Testis (tissue), 3 donors: ENCODE measurements around the gene GPBP1. TPM values are rescaled to one million over a fixed set of nuclear protein-coding genes. Genes with fewer than 3 reads are reported as not detected.

Experiments used
- DNase-seq: peaks from one replicate; pipeline ENCODE4 v3.0.0-alpha.2; 2019
- H3K27ac ChIP-seq, 2 donors: fragments of 200-600 bp; sonication (generic); one replicate each; pipeline ENCODE4 v1.5.1; 2019
- H3K27me3 ChIP-seq: fragments of 200-600 bp; sonication (generic); one replicate; pipeline ENCODE4 v1.5.1; 2019
- H3K36me3 ChIP-seq: fragments of 200-600 bp; sonication (generic); one replicate; pipeline ENCODE4 v1.5.1; 2017; ENCODE audit warnings: low read depth; ENCODE audit errors: missing control alignments
- H3K4me1 ChIP-seq: fragments of 200-600 bp; sonication (generic); one replicate; pipeline ENCODE4 v1.5.1; 2019
- H3K4me3 ChIP-seq, 2 donors: fragments of 200-600 bp; sonication (generic); one replicate each; pipeline ENCODE4 v1.5.1; 2017 to 2019
- H3K9me3 ChIP-seq: fragments of 200-600 bp; sonication (generic); one replicate; pipeline ENCODE4 v1.5.1; 2017
- POLR2A ChIP-seq: fragments of 450-650 bp; IDR thresholded peaks from one replicate; pipeline ENCODE4 v1.6.1; 2017; ENCODE audit warnings: antibody characterized with exemption, mild to moderate bottlenecking, moderate library complexity
- WGBS, 2 donors: methylation state at CpG; one replicate each; pipeline ENCODE4 v1.1.5; 2018; 5-methylcytosine and 5-hydroxymethylcytosine counted together
- intact Hi-C: fragments of 100-400 bp; cut with DNase I; formaldehyde crosslinking; loops from one replicate; pipeline ENCODE4 v1.15.1; 2023; ENCODE audit warnings: low total_unique reads
- polyA plus RNA-seq: library from polyadenylated mRNA; stranded (reverse); fragments of 350-450 nt; fragmentation: Illumina TruSeq; extraction: RNeasy Lipid Tissue Mini Kit (QIAGEN cat#74804); gene quantifications from one replicate; pipeline ENCODE4 v1.2.3, GENCODE V29; 2014; ENCODE audit warnings: low read depth, low replicate concordance; ENCODE audit not compliant: insufficient read depth
- total RNA-seq, 2 donors: library from RNA; depleted of rRNA; stranded (reverse); fragments of >200 nt; gene quantifications; one replicate each; pipeline ENCODE4 v1.2.3, GENCODE V29; 2016
- TF ChIP-seq, protein P1 (sequence below), 3 experiments: fragments of 450-650 bp in 2 of 3; fragments of 200-600 bp in 1 of 3; sonication (generic) in 1 of 3; IDR thresholded peaks; one replicate each; pipeline ENCODE4 v1.5.1; 2016 to 2019; ENCODE audit warnings: antibody characterized with exemption in 3 of 3, mild to moderate bottlenecking in 2 of 3, moderate library complexity in 1 of 3

GPBP1 gene
- total and polyA plus RNA-seq, 3 donors from 2014 or later = 109 to 167 (median 137) TPM

DNA sequence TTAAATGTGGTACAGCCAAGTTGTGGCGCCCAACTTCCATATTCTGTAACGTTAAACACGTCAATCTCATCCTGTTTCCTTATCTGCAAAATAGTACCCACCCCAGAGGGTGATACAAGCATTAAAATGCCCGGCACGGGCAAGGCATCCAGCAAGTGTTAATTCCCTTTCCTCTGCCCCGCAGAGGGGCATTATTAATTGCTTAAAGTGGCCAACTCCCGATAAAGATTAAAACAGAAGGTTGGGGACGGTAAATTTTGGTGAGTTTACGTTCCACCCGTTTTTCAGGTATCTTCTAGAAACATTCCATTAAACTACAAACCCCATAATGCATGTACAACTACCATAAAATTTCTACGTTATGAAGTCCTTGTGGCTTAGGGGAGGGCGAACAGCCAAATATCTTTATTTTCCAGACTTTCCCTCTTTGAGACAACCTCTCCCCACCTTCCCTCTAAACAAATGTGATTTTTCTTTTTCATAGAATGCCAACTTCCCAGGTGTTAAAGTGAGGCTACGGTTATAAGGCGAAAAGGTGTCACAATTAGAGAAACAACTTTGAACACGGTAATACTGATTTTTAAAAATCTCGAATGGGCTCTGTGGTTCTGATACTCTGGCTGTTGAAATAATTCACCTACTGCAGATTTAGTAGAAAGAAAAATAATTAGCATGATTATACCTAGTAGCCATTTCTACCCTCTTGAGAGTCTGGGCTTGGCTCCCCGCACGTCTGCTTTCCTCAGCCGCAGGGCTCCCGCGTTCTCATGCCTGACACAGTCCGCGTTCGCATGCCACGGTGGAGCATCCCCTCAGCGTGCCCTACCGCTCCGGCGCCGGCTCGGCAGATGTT lies 1.2 kb upstream of the GPBP1 start:
- H3K27ac ChIP-seq = peak overlapping the region; percentile 100
- H3K36me3 ChIP-seq = no peaks in the 10 kb centered on the region
- H3K27me3 ChIP-seq = no peaks in the 10 kb centered on the region
- intact Hi-C loops = no loop called here
- TF ChIP-seq, protein P1, sequence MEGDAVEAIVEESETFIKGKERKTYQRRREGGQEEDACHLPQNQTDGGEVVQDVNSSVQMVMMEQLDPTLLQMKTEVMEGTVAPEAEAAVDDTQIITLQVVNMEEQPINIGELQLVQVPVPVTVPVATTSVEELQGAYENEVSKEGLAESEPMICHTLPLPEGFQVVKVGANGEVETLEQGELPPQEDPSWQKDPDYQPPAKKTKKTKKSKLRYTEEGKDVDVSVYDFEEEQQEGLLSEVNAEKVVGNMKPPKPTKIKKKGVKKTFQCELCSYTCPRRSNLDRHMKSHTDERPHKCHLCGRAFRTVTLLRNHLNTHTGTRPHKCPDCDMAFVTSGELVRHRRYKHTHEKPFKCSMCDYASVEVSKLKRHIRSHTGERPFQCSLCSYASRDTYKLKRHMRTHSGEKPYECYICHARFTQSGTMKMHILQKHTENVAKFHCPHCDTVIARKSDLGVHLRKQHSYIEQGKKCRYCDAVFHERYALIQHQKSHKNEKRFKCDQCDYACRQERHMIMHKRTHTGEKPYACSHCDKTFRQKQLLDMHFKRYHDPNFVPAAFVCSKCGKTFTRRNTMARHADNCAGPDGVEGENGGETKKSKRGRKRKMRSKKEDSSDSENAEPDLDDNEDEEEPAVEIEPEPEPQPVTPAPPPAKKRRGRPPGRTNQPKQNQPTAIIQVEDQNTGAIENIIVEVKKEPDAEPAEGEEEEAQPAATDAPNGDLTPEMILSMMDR (IDR thresholded peaks at IDR 0.05) = no peak
- no peak for TF ChIP-seq POLR2A
- 1% methylated on average over 31 of the region's 31 CpGs for WGBS, 2 donors
- no peaks in the 10 kb centered on the region for H3K9me3 ChIP-seq
- peak overlapping the region; percentile 77 to 93 for H3K4me3 ChIP-seq
- peaks cover 4% of the 10 kb centered on the region for H3K4me1 ChIP-seq
- peak; percentile 74 for DNase-seq

DNA sequence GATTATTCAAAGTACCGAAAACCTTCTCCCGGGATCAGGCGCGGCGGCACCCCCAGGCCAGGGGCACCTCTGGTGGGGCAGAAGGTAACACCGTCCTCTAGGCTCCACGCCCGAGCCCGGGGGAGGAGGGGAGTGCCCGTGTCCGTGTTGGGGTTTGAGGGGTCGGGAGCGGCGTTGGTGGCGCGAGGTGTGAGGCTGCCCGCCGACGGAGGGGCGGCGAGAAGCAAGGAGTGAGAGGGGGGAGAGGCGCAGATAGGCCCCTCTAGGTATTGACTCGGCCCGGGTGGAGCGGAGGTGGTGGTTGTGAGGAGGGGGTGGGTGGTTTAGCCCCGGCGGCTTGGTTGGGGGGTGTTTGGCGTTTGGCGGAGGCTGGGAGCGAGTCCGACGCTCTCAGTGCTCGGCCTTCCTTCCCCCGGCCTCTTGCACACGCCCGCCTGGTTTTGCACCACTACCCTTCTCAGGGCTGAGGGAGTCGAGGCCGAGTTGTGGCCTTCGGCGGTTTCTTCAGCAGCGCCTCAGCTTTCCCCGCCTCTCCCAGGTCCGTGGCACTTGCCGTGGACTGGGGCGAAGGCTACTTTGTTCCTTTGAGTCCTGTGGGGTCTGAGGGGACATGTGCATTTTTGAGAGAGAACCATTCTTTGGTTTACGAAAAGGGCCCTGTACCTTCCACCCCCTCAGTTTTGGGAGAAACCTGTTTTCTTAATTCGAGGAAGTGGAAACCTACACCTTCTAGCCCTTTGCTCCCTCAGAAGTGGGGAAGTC lies 450 bp downstream of the GPBP1 start:
- Histone ChIP-seq H3K27me3 (no peaks in the 10 kb centered on the region), H3K9me3 (no peaks in the 10 kb centered on the region), H3K36me3 (no peaks in the 10 kb centered on the region), H3K27ac (peak overlapping the region; percentile 100), H3K4me3 (peak overlapping the region; percentile 77 to 93), H3K4me1 (peaks cover 16% of the 10 kb centered on the region)
- intact Hi-C loops = no loop called here
- DNase-seq = peak; percentile 43
- WGBS, 2 donors = 1 to 2% methylated on average over 24 to 46 of the region's 47 CpGs
- TF ChIP-seq, protein P1 (IDR thresholded peaks at IDR 0.05) = no peak
- TF ChIP-seq POLR2A = no peak

DNA sequence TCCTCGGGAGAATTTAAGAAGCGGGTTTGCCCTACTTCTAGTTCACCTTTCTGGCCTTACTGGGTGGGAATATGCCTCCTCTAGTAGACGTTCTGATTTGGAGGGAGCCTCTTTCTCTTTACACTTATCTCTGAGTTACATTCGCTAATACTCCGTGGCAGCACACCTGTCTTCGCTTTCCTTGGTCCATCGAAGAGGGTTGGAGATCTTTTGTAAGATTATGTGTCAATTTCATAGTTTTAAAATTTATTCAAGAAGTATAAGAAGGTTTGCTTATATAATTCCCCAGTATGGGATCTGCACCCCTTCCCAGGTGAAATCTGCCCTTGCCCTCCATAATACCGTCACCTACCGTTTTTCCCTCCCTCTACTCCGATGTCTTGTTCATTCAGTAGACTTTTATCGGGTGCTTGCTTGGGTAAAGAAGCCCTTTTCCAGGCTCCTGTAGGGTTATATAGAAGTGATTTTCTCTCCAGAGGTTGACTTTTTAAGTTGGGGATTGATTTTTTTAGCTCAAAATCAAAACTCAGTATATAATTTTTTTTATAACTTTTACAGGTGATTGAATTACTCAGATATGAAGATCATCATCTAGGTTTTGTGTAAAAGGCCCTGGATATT lies 1.1 kb downstream of the GPBP1 start:
- peaks cover 23% of the 10 kb centered on the region for H3K4me1 ChIP-seq
- H3K9me3 ChIP-seq = no peaks in the 10 kb centered on the region
- intact Hi-C loops = no loop called here
- no peaks in the 10 kb centered on the region for H3K36me3 ChIP-seq
- H3K27ac ChIP-seq = peak overlapping the region; percentile 100
- WGBS, 2 donors = 0 to 1% methylated on average over 11 of the region's 11 CpGs
- H3K27me3 ChIP-seq = no peaks in the 10 kb centered on the region
- DNase-seq = no peak
- H3K4me3 ChIP-seq = peak overlapping the region; percentile 77 to 93
- TF ChIP-seq, protein P1 (IDR thresholded peaks at IDR 0.05) = no peak
- no peak for TF ChIP-seq POLR2A

DNA sequence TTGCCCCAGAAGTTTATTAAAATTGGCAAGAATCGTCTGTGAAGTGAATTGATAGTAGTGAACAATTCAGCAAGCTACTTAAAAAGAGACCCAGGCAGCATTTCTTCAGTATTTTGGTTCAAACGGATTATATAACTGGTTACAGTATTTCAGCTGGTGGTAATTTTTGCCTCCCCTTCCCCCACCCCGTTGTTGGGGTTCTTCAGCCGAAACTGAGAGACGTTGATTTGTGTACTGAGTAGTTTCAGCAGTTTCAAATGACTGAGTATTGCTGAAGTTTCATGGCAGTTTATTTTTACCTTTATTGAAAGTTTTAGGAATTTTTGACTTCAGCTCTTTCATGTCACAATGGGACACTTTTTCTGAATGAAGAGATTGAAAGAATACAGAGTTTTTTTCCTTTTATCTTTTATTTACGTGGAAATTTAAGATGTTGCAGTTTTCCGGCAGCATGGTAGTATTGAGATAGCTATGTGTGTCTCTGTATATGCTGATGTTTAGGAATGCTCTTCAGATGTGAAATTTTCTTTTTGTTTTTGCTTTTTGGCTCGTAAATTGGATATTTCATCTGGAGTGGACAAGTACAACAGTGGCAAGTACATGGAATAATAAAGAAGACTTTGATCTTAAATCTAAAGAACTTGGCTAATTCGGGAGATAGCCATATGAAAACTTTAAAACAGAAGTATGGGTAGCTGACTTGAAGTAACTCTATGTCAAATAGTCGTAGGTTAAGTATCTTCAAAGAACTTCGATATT lies 1.9 kb downstream of the GPBP1 start:
- Histone ChIP-seq H3K27me3 (no peaks in the 10 kb centered on the region), H3K9me3 (no peaks in the 10 kb centered on the region), H3K27ac (peak overlapping the region; percentile 100), H3K36me3 (no peaks in the 10 kb centered on the region), H3K4me1 (peaks cover 24% of the 10 kb centered on the region), H3K4me3 (peak overlapping the region; percentile 77 to 93)
- TF ChIP-seq, protein P1 (IDR thresholded peaks at IDR 0.05) = no peak
- no peak for TF ChIP-seq POLR2A
- intact Hi-C loops = no loop called here
- WGBS, 2 donors = 3% methylated on average over 11 of the region's 11 CpGs
- DNase-seq = peak; percentile 39
